GM18499 (cell line): ENCODE measurements around the gene KRTAP10-2.
"Not testable (repeated sequence)": the region's sequence is repeated elsewhere in the genome, so short reads cannot be mapped to it uniquely, and the experiment has no call there.

Experiments
- ATAC-seq: cut with Tn5 transposase; IDR thresholded peaks from one replicate; pipeline ENCODE4 v1.9.1; 2021; ENCODE audit warnings: moderate number of reproducible peaks; ENCODE audit not compliant: insufficient read depth, unreplicated experiment

KRTAP10-2 gene

GRCh38 chr21:44551340-44551961 lies at the start of gene KRTAP10-2:
TSS of gene KRTAP10-2 (minus strand) at chr21:44551505. CDS start at chr21:44551458, 47 bp downstream.
- no peak for ATAC-seq

- ATAC-seq: not testable (repeated sequence)
Observed at GRCh38 chr21:44601091-44601490, 49.8 kb upstream of the KRTAP10-2 start.

GRCh38 chr21:44600118-44600978 lies 49.0 kb upstream of the KRTAP10-2 start, which contains the start of gene KRTAP10-7:
TSS of gene KRTAP10-7 (plus strand) at chr21:44600597. CDS start at chr21:44600622, 25 bp downstream.
- ATAC-seq: not testable (repeated sequence)

- no peak for ATAC-seq
Observed at GRCh38 chr21:44599264-44600029, 48.1 kb upstream of the KRTAP10-2 start.

GRCh38 chr21:44598061-44598460 lies 46.8 kb upstream of the KRTAP10-2 start:
- no peak for ATAC-seq

GRCh38 chr21:44596068-44596725 lies 44.9 kb upstream of the KRTAP10-2 start:
- ATAC-seq: no peak

GRCh38 chr21:44595524-44595923 lies 44.2 kb upstream of the KRTAP10-2 start:
- ATAC-seq: no peak

- ATAC-seq: no peak
Observed at GRCh38 chr21:44594406-44594916, 43.2 kb upstream of the KRTAP10-2 start.

GRCh38 chr21:44593598-44594405 lies 42.5 kb upstream of the KRTAP10-2 start:
- no peak for ATAC-seq

- ATAC-seq: no peak
Observed at GRCh38 chr21:44592446-44593311, 41.4 kb upstream of the KRTAP10-2 start, which contains the start of gene KRTAP10-6. TSS of gene KRTAP10-6 (minus strand) at chr21:44592505. CDS start at chr21:44592484, 21 bp downstream.

- not testable (repeated sequence) for ATAC-seq
Observed at GRCh38 chr21:44591801-44592130, 40.5 kb upstream of the KRTAP10-2 start.

- not testable (repeated sequence) for ATAC-seq
Observed at GRCh38 chr21:44590897-44591800, 39.8 kb upstream of the KRTAP10-2 start.

GRCh38 chr21:44590311-44590721 lies 39.0 kb upstream of the KRTAP10-2 start:
- no peak for ATAC-seq

- no peak for ATAC-seq
Observed at GRCh38 chr21:44589586-44590305, 38.4 kb upstream of the KRTAP10-2 start.

GRCh38 chr21:44589094-44589493 lies 37.8 kb upstream of the KRTAP10-2 start:
- no peak for ATAC-seq

GRCh38 chr21:44585892-44586291 lies 34.6 kb upstream of the KRTAP10-2 start:
- no peak for ATAC-seq

- no peak for ATAC-seq
Observed at GRCh38 chr21:44583800-44584147, 32.5 kb upstream of the KRTAP10-2 start.
